Subcutaneous abdominal adipose tissue (tissue), 5 donors: ENCODE results near the gene PTPN14.
"Not testable (repeated sequence)": the region's sequence is repeated elsewhere in the genome, so short reads cannot be mapped to it uniquely, and the experiment has no call there.

ENCODE experiments used
- H3K27ac ChIP-seq: one replicate; pipeline ENCODE4 v1.7.0; 2013; ENCODE audit warnings: low read depth, mild to moderate bottlenecking, inconsistent platforms, low read length, moderate library complexity
- H3K27me3 ChIP-seq, 5 donors: one replicate each; pipeline ENCODE4 v1.7.0; 2013; ENCODE audit warnings: low read length in 5 of 5, inconsistent platforms in 1 of 5; ENCODE audit not compliant: control insufficient read depth in 5 of 5, insufficient read depth in 4 of 5
- H3K36me3 ChIP-seq, 5 donors: one replicate each; pipeline ENCODE4 v1.7.0; 2013; ENCODE audit warnings: low read length in 5 of 5; ENCODE audit not compliant: control insufficient read depth in 5 of 5, insufficient read depth in 5 of 5
- H3K4me1 ChIP-seq, 5 donors: one replicate each; pipeline ENCODE4 v1.7.0; 2013; ENCODE audit warnings: low read length in 5 of 5, mild to moderate bottlenecking in 3 of 5, moderate library complexity in 1 of 5; ENCODE audit not compliant: control insufficient read depth in 5 of 5, insufficient read depth in 5 of 5
- H3K4me3 ChIP-seq, 5 donors: one replicate each; pipeline ENCODE4 v1.7.0; 2013; ENCODE audit warnings: low read length in 5 of 5, low read depth in 1 of 5
- H3K9ac ChIP-seq, 5 donors: one replicate each; pipeline ENCODE4 v1.7.0; 2013; ENCODE audit warnings: low read length in 5 of 5, mild to moderate bottlenecking in 4 of 5, moderate library complexity in 3 of 5
- H3K9me3 ChIP-seq, 5 donors: one replicate each; pipeline ENCODE4 v1.7.0; 2013; ENCODE audit warnings: low read length in 5 of 5; ENCODE audit not compliant: control insufficient read depth in 5 of 5
- donor health status: healthy.
- donor health status: healthy.
- donor health status: healthy.
- donor health status: healthy.
- donor health status: healthy.

PTPN14 gene

DNA sequence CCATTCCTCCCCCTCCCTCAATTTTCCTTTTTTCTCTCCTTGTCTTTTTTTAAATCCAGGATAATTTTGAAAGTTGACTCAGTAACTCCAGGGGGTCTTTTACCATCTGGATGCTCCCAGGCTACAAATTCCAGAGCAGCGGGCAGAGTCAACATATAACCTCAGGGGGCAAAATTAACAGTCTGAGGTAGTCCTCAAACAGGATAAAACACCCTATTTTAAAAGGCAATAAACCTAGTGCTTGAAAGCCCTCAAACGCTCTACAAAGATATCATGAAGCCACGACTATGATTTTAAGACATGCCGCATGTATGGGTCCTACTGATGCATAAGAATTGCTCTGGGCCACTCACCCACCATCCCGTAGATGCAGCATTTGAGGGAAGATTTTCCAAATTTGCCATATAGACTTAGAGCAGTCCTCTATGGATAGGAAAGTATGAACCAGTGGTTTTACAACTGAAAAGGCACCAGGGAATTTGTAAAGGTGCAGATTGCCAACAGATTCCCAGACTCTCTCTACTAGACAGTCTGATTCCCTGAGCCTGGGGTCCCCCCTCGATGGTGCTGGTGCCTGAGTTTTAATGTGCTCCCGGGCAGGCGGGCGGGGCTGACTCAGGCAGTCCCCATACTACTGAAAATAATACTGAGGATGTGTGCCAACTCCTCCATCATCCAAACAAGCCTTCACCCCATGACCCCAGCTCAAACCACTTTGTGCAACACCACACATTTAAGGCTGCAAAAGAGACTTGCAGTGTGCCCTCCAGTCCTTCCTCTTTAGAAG, 37.2 kb downstream of the PTPN14 start:
- no peak overlapping the region for H3K4me3 ChIP-seq
- no peaks in the 10 kb centered on the region for H3K36me3 ChIP-seq
- H3K9ac ChIP-seq = no peak overlapping the region

DNA sequence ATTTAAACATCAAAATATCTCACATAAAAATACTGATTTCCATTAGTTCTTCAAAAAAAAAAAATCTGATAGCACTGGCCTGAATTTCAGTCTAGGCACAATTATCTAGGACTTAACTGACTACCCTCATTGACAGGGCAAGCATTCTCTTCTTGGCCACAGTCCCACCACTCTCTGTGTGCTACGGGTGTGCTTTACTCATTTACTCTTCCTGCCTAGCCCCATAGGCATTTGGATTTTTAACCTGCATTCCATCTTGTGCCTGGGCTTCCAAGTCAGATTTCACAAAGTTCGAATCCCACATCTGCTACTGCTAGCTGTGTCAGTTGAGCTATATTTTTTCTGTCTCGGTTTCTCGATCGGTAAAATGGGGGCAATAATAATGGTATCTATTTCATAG, 38.0 kb downstream of the PTPN14 start:
- no peaks in the 10 kb centered on the region for H3K9me3 ChIP-seq
- H3K4me1 ChIP-seq = peaks cover 2 to 30% (median 22%) of the 10 kb centered on the region in 5 donors
- no peaks in the 10 kb centered on the region for H3K36me3 ChIP-seq
- H3K27ac ChIP-seq = no peak overlapping the region
- no peak overlapping the region for H3K4me3 ChIP-seq
- H3K9ac ChIP-seq = no peak overlapping the region
- no peaks in the 10 kb centered on the region for H3K27me3 ChIP-seq

More for the DNA sequence above, 37.2 kb downstream of the PTPN14 start:
- no peak overlapping the region for H3K27ac ChIP-seq
- H3K4me1 ChIP-seq = peaks cover 2 to 30% (median 22%) of the 10 kb centered on the region in 5 donors
- H3K27me3 ChIP-seq = no peaks in the 10 kb centered on the region
- no peaks in the 10 kb centered on the region for H3K9me3 ChIP-seq

DNA sequence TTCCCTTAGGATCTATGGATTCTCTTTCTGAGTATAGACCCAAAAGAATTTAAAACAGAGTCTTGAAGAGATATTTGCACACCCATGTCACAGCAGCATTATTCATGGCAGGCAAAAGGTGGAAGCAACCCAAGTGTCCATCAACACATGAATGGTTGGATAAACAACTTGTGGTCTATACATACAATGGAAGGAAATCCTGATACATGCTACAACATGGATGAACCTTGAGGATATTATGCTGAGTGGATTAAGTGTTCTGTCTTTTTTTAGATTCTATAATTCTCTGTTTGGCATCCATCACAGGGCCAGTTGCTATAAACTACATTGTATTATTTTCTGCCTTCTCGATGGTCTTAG, 39.8 kb downstream of the PTPN14 start:
- Histone ChIP-seq H3K4me1 (peaks cover 2 to 28% (median 22%) of the 10 kb centered on the region in 5 donors), H3K9ac (no peak overlapping the region), H3K36me3 (no peaks in the 10 kb centered on the region), H3K9me3 (no peaks in the 10 kb centered on the region), H3K4me3 (no peak overlapping the region), H3K27ac (no peak overlapping the region), H3K27me3 (no peaks in the 10 kb centered on the region)

DNA sequence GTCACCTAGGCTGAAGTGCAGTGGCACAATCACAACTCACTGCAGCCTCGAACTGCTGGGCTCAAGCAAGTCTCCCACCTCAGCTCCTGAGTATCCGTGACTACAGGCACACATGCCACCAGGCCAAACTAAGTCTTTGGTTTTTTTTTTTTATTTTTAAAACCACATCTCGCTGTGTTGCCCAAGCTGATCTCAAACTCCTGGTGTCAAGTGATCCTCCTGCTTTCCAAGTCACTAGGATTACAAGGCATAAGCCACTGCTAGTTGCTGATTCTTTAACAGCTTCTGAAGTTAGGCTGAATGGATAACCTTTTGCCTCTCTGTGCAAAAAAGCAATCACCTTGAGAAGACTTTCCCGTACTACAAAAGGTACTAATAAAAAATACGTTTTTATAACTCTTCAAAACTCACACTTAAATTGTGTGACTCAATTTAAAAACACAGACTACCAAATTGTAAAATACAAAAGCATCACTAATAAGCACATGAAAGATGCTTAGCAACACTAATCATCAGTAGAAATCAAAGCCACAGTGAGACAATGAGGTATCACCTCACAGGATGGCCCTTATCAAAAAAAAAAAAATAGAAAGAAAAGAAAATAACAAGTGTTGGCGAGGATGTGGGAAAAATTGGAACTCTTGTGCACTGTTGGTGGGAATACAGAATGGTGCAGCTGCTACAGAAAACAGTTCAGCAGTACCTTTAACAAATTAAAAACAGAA, 40.3 kb downstream of the PTPN14 start:
- Histone ChIP-seq H3K4me1 (peaks cover 2 to 23% (median 19%) of the 10 kb centered on the region in 5 donors), H3K9ac (no peak overlapping the region), H3K36me3 (no peaks in the 10 kb centered on the region), H3K4me3 (no peak overlapping the region), H3K9me3 (no peaks in the 10 kb centered on the region), H3K27ac (no peak overlapping the region), H3K27me3 (no peaks in the 10 kb centered on the region)

DNA sequence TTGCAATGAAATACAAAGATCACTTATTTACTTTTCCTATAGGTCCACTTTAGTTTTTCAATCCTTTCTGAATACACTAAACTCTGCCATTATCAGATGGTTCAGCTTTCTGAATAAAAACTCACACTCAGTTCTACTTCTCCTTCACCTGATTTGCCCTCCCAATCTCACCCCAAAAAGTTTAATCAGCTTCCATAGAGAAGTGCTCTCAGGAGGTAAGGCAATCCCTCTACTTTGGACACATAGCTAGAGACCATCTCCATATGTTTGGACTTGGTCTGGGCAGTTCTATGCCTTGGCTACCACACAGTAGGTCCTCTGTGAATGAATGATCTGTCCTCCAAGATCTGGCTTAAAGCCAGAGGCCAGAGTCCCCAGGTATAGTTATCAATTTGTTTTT, 40.9 kb downstream of the PTPN14 start:
- Histone ChIP-seq H3K4me3 (no peak overlapping the region), H3K27me3 (no peaks in the 10 kb centered on the region), H3K9ac (no peak overlapping the region), H3K4me1 (peaks cover 2 to 17% (median 13%) of the 10 kb centered on the region in 5 donors), H3K27ac (no peak overlapping the region), H3K9me3 (no peaks in the 10 kb centered on the region), H3K36me3 (no peaks in the 10 kb centered on the region)

DNA sequence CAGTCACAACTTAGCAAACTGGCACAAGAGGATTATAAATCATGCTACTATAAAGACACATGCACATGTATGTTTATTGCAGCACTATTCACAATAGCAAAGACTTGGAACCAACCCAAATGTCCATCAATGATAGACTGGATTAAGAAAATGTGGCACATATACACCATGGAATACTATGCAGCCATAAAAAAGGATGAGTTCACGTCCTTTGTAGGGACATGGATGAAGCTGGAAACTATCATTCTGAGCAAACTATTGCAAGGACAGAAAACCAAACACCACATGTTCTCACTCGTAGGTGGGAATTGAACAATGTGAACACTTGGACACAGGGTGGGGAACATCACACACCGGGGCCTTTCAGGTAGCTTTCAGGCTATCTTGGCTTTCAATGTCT, 41.8 kb downstream of the PTPN14 start:
- not testable (repeated sequence) for H3K27ac ChIP-seq, H3K27me3 ChIP-seq, H3K4me3 ChIP-seq, H3K36me3 ChIP-seq, H3K9ac ChIP-seq, H3K9me3 ChIP-seq
- peaks cover 2 to 12% (median 6%) of the 10 kb centered on the region in 5 donors for H3K4me1 ChIP-seq

DNA sequence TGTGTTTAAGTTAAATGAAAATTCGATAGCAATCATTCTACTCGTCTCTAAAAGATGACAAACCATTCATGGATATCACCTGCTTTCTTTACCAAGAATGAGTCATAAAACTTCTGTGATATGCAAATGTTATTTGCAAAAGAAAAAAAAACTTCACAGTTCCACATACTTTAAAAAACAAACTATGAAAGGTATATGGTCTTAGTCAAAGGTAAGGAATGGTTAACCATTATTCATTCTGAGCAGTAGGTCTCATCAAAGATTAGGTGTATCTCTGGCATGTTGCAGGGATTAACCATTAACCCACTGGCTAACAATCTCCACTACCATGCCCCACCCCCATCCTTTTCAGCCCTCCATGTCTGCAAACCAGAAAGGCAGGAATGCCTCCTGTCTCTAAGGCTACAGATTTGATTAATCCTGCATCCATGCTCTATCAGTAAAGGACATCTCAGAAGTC, 44.4 kb downstream of the PTPN14 start:
- Histone ChIP-seq H3K4me3 (no peak overlapping the region), H3K4me1 (peaks cover 0 to 8% (median 0%) of the 10 kb centered on the region in 5 donors), H3K27me3 (no peaks in the 10 kb centered on the region), H3K27ac (no peak overlapping the region), H3K36me3 (no peaks in the 10 kb centered on the region), H3K9me3 (no peaks in the 10 kb centered on the region), H3K9ac (no peak overlapping the region)

DNA sequence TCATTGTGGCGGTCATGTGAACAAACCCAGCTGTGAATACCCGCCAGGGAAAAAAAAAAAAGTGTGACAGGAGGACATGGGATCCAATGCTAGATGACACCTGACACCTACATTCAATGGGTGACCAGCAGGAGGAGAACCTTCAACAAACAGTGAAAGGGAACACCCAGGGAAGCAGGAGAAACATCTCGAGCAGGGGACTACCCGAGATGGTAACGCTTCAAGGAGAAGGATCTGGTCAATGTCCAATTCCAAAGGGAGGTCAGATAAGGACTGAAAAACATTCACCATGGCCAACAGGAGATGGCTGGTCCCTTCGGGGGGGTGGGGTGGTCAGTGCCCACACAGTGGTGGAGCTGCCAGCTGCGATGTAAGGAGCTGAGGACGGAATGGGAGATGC, 46.3 kb downstream of the PTPN14 start:
- H3K36me3 ChIP-seq = no peaks in the 10 kb centered on the region
- peaks cover 0 to 6% (median 0%) of the 10 kb centered on the region in 5 donors for H3K4me1 ChIP-seq
- no peak overlapping the region for H3K4me3 ChIP-seq
- H3K27me3 ChIP-seq = no peaks in the 10 kb centered on the region
- no peak overlapping the region for H3K27ac ChIP-seq
- H3K9ac ChIP-seq = no peak overlapping the region
- no peaks in the 10 kb centered on the region for H3K9me3 ChIP-seq

DNA sequence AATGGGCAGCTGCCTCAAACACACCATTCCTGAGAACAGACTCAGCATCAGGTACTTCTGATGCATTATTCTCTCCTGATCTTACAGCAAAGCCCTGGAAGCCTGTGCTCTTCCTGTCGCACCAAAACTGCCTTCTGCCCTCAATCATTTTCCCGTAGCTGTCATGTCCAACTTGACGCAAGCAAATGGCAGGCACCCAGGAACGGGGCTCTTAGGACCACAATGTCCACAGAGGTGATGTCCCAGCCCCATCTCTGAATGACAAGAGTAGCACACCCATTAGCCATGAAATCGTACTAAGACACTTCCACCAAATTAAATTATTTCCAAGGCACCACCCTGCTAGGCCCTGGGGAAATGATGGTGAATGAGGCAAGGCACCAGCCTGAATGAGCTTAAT, 47.1 kb downstream of the PTPN14 start:
- H3K27me3 ChIP-seq = no peaks in the 10 kb centered on the region
- no peak overlapping the region for H3K27ac ChIP-seq
- no peak overlapping the region for H3K4me3 ChIP-seq
- H3K4me1 ChIP-seq = peaks cover 0 to 10% (median 0%) of the 10 kb centered on the region in 5 donors
- H3K36me3 ChIP-seq = no peaks in the 10 kb centered on the region
- H3K9me3 ChIP-seq = no peaks in the 10 kb centered on the region
- no peak overlapping the region for H3K9ac ChIP-seq

DNA sequence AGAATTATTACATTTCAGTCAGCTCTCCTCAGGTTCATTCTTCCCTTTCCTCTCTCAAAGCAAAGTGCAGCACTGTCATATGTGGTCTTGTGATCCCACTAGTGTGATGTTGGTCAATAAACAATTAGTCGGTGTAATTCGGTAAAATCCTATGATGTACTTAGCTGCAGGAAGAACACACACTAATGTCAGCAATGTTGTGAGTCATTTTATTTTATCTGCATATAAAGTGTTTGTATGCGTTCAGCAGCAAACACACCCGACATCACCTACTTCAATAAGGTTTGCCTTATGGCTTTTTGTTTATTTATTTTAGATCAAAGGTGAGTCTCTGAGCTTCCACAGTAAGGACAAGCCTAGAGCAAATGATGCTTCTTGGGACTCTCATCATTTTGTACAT, 47.8 kb downstream of the PTPN14 start:
- peaks cover 0 to 10% (median 0%) of the 10 kb centered on the region in 5 donors for H3K4me1 ChIP-seq
- H3K4me3 ChIP-seq = no peak overlapping the region
- no peak overlapping the region for H3K9ac ChIP-seq
- H3K27ac ChIP-seq = no peak overlapping the region
- H3K36me3 ChIP-seq = no peaks in the 10 kb centered on the region
- H3K27me3 ChIP-seq = no peaks in the 10 kb centered on the region
- H3K9me3 ChIP-seq = no peaks in the 10 kb centered on the region
